ENCODE results near the gene PEX5L. TPM values are rescaled to one million over a fixed set of nuclear protein-coding genes. Genes with fewer than 3 reads are reported as not detected.

Gene PEX5L
- total and polyA plus RNA-seq, 3 donors from 2014 or later: 6.3 to 7.3 (median 6.6) TPM

- TF ChIP-seq CTCF (IDR thresholded peaks at IDR 0.05) (peak; percentile 34 to 56 (median 34)), POLR2A (IDR thresholded peaks at IDR 0.05) (no peak)
- intact Hi-C loops (cut with DNase I; ENCODE audit: low total_unique reads): no loop called here
- no peaks in the 10 kb centered on the region for H3K36me3 ChIP-seq (ENCODE audit: low read depth, missing control alignments)
- no peaks in the 10 kb centered on the region for H3K4me1 ChIP-seq
- DNase-seq: peak; percentile 62
- no peaks in the 10 kb centered on the region for H3K9me3 ChIP-seq
- WGBS, 2 donors: 31 to 36% methylated on average over 9 of the region's 9 CpGs
- H3K4me3 ChIP-seq: no peak overlapping the region
- H3K27ac ChIP-seq: no peak overlapping the region
- H3K27me3 ChIP-seq: no peaks in the 10 kb centered on the region
Measured at GRCh38 chr3:179811321-179812095, 225.2 kb downstream of the PEX5L start.

- no peak for DNase-seq
- Histone ChIP-seq H3K36me3 (ENCODE audit: low read depth, missing control alignments) (no peaks in the 10 kb centered on the region), H3K9me3 (no peaks in the 10 kb centered on the region), H3K27ac (no peak overlapping the region), H3K4me1 (no peaks in the 10 kb centered on the region), H3K4me3 (no peak overlapping the region), H3K27me3 (no peaks in the 10 kb centered on the region)
- TF ChIP-seq POLR2A (IDR thresholded peaks at IDR 0.05) (no peak), CTCF (IDR thresholded peaks at IDR 0.05) (no peak)
- intact Hi-C loops (cut with DNase I; ENCODE audit: low total_unique reads): no loop called here
Measured at GRCh38 chr3:179809639-179810038, 227.1 kb downstream of the PEX5L start.

GRCh38 chr3:179807588-179807987 is 229.1 kb downstream of the PEX5L start:
- 75% methylated on average over 14 of the region's 14 CpGs for WGBS, 2 donors

GRCh38 chr3:179806177-179806576 is 230.6 kb downstream of the PEX5L start:
- TF ChIP-seq CTCF (IDR thresholded peaks at IDR 0.05) (no peak), POLR2A (IDR thresholded peaks at IDR 0.05) (no peak)
- H3K9me3 ChIP-seq: no peaks in the 10 kb centered on the region
- no peaks in the 10 kb centered on the region for H3K27me3 ChIP-seq
- no peak overlapping the region for H3K27ac ChIP-seq
- no peaks in the 10 kb centered on the region for H3K4me1 ChIP-seq
- H3K4me3 ChIP-seq: no peak overlapping the region
- DNase-seq: no peak
- intact Hi-C loops (cut with DNase I; ENCODE audit: low total_unique reads): no loop called here
- no peaks in the 10 kb centered on the region for H3K36me3 ChIP-seq (ENCODE audit: low read depth, missing control alignments)
- 84 to 89% methylated on average over 5 of the region's 5 CpGs for WGBS, 2 donors

More at GRCh38 chr3:179807588-179807987, 229.1 kb downstream of the PEX5L start:
- Histone ChIP-seq H3K4me3 (no peak overlapping the region), H3K4me1 (no peaks in the 10 kb centered on the region), H3K27me3 (no peaks in the 10 kb centered on the region), H3K9me3 (no peaks in the 10 kb centered on the region), H3K36me3 (ENCODE audit: low read depth, missing control alignments) (no peaks in the 10 kb centered on the region), H3K27ac (no peak overlapping the region)
- no peak for DNase-seq
- no peak for TF ChIP-seq CTCF (IDR thresholded peaks at IDR 0.05)
- no peak for TF ChIP-seq POLR2A (IDR thresholded peaks at IDR 0.05)
- intact Hi-C loops (cut with DNase I; ENCODE audit: low total_unique reads): no loop called here

- DNase-seq: no peak
- WGBS, 2 donors: 87 to 95% methylated on average over 4 of the region's 4 CpGs
- H3K36me3 ChIP-seq (ENCODE audit: low read depth, missing control alignments): no peaks in the 10 kb centered on the region
- intact Hi-C loops (cut with DNase I; ENCODE audit: low total_unique reads): no loop called here
- H3K4me3 ChIP-seq: no peak overlapping the region
- TF ChIP-seq POLR2A (IDR thresholded peaks at IDR 0.05) (no peak), CTCF (IDR thresholded peaks at IDR 0.05) (no peak)
- H3K27ac ChIP-seq: no peak overlapping the region
- no peaks in the 10 kb centered on the region for H3K27me3 ChIP-seq
- H3K4me1 ChIP-seq: no peaks in the 10 kb centered on the region
- H3K9me3 ChIP-seq: no peaks in the 10 kb centered on the region
Measured at GRCh38 chr3:179801856-179802255, 234.9 kb downstream of the PEX5L start.
